Ishikawa (cell line): Measurements from ENCODE around the gene MAGOH.

Source experiments
- CEBPB ChIP-seq: IDR thresholded peaks from 2 replicates; pipeline ENCODE4 v1.6.1; 2012
- CREB1 ChIP-seq: IDR thresholded peaks from 2 replicates; pipeline ENCODE4 v1.6.1; 2012; ENCODE audit warnings: low read depth
- EGR1 ChIP-seq: IDR thresholded peaks from 2 replicates; pipeline ENCODE4 v1.6.1; 2012
- EP300 ChIP-seq: IDR thresholded peaks from 2 replicates; pipeline ENCODE4 v1.6.1; 2012; ENCODE audit warnings: borderline replicate concordance
- FOXM1 ChIP-seq: IDR thresholded peaks from 2 replicates; pipeline ENCODE4 v1.6.1; 2012; ENCODE audit warnings: low read depth, borderline replicate concordance
- NFIC ChIP-seq: IDR thresholded peaks from 2 replicates; pipeline ENCODE4 v1.6.1; 2012
- RAD21 ChIP-seq: IDR thresholded peaks from 2 replicates; pipeline ENCODE4 v1.6.1; 2012; ENCODE audit warnings: low read depth
- TAF1 ChIP-seq: IDR thresholded peaks from 2 replicates; pipeline ENCODE4 v1.6.1; 2012; ENCODE audit warnings: low read depth, mild to moderate bottlenecking
- TCF12 ChIP-seq: IDR thresholded peaks from 2 replicates; pipeline ENCODE4 v1.6.1; 2012; ENCODE audit warnings: low read depth
- TEAD4 ChIP-seq: IDR thresholded peaks from 2 replicates; pipeline ENCODE4 v1.6.1; 2012
- YY1 ChIP-seq: IDR thresholded peaks from 2 replicates; pipeline ENCODE4 v1.6.1; 2012; ENCODE audit warnings: low read depth
- ZBTB7A ChIP-seq: IDR thresholded peaks from 2 replicates; pipeline ENCODE4 v1.6.1; 2012; ENCODE audit warnings: low read depth
- TF ChIP-seq, protein P1 (sequence below): IDR thresholded peaks from 2 replicates; pipeline ENCODE4 v1.6.1; 2012
- TF ChIP-seq, protein P2 (sequence below): IDR thresholded peaks from 2 replicates; pipeline ENCODE4 v1.6.1; 2012
- TF ChIP-seq, protein P3 (sequence below): IDR thresholded peaks from 2 replicates; pipeline ENCODE4 v1.6.1; 2012; ENCODE audit warnings: low read depth, mild to moderate bottlenecking

MAGOH gene

DNA sequence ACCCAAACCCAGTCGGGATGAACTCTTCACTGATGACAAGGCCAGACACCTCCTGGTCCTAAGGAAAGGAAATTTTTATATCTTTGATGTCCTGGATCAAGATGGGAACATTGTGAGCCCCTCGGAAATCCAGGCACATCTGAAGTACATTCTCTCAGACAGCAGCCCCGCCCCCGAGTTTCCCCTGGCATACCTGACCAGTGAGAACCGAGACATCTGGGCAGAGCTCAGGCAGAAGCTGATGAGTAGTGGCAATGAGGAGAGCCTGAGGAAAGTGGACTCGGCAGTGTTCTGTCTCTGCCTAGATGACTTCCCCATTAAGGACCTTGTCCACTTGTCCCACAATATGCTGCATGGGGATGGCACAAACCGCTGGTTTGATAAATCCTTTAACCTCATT is 28.0 kb downstream of the MAGOH start:
- TF ChIP-seq, protein P1, sequence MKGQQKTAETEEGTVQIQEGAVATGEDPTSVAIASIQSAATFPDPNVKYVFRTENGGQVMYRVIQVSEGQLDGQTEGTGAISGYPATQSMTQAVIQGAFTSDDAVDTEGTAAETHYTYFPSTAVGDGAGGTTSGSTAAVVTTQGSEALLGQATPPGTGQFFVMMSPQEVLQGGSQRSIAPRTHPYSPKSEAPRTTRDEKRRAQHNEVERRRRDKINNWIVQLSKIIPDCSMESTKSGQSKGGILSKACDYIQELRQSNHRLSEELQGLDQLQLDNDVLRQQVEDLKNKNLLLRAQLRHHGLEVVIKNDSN = no peak
- TF ChIP-seq TCF12 (no peak), EGR1 (no peak), NFIC (no peak), YY1 (no peak), TAF1 (no peak), TEAD4 (no peak), FOXM1 (no peak), CREB1 (no peak)
- TF ChIP-seq, protein P2, sequence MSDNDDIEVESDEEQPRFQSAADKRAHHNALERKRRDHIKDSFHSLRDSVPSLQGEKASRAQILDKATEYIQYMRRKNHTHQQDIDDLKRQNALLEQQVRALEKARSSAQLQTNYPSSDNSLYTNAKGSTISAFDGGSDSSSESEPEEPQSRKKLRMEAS = no peak

DNA sequence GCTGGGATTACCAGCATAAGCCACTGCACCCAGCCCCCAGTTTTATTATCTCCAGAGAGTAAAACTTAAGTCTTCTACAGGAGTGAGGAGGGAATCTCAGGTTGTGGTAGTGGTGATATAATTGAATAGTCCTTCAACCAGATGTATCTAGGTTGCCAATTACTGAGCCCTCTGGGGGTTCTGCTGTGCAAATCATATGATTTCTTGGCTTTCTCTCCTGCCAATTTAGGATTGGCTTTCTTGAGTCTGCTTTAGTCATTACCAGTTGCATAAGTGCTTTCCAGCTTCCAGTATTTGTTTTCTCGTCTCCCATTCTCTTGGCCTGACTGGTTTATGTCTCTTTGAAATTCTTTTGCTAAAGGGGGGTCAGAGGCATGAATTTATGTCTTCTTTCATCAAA is 30.6 kb downstream of the MAGOH start:
- TF ChIP-seq RAD21 (no peak), TAF1 (no peak), TCF12 (no peak)
- TF ChIP-seq, protein P1 = no peak
- TF ChIP-seq, protein P2 = no peak

DNA sequence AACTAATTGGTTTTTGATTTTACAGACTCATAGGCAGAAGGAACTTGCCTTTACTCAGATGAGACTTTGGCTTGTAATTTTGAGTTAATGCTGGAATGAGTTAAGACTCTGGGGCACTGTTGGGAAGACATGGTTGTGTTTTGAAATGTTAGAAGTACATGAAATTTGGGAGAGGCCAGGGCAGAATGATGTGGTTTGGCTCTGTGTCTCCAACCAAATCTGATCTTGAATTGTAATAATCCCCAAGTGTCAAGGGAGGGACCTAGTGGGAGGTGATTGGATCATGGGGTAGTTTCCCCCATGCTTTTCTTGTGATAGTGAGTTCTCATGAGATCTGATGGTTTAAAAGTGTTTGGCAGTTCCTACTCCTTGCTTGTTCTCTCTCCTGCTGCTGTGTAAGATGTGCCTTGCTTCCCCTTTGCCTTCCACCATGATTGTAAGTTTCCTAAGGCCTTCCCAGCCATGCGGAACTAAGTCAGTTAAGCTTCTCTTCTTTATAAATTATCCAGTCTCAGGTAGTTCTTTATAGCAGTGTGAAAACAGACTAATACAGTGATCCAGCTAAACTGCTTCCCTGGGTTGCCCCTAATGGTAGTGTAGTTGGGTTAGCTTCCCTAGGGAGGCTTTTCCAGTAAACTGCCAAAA is 31.5 kb downstream of the MAGOH start:
- TF ChIP-seq RAD21 (no peak), YY1 (no peak), TEAD4 (no peak), CEBPB (no peak), TCF12 (no peak), EGR1 (no peak), CREB1 (no peak), TAF1 (no peak), ZBTB7A (no peak), EP300 (no peak), FOXM1 (no peak), NFIC (no peak)
- TF ChIP-seq, protein P2 = no peak
- TF ChIP-seq, protein P3, sequence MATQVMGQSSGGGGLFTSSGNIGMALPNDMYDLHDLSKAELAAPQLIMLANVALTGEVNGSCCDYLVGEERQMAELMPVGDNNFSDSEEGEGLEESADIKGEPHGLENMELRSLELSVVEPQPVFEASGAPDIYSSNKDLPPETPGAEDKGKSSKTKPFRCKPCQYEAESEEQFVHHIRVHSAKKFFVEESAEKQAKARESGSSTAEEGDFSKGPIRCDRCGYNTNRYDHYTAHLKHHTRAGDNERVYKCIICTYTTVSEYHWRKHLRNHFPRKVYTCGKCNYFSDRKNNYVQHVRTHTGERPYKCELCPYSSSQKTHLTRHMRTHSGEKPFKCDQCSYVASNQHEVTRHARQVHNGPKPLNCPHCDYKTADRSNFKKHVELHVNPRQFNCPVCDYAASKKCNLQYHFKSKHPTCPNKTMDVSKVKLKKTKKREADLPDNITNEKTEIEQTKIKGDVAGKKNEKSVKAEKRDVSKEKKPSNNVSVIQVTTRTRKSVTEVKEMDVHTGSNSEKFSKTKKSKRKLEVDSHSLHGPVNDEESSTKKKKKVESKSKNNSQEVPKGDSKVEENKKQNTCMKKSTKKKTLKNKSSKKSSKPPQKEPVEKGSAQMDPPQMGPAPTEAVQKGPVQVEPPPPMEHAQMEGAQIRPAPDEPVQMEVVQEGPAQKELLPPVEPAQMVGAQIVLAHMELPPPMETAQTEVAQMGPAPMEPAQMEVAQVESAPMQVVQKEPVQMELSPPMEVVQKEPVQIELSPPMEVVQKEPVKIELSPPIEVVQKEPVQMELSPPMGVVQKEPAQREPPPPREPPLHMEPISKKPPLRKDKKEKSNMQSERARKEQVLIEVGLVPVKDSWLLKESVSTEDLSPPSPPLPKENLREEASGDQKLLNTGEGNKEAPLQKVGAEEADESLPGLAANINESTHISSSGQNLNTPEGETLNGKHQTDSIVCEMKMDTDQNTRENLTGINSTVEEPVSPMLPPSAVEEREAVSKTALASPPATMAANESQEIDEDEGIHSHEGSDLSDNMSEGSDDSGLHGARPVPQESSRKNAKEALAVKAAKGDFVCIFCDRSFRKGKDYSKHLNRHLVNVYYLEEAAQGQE = no peak
- TF ChIP-seq, protein P1 = no peak

DNA sequence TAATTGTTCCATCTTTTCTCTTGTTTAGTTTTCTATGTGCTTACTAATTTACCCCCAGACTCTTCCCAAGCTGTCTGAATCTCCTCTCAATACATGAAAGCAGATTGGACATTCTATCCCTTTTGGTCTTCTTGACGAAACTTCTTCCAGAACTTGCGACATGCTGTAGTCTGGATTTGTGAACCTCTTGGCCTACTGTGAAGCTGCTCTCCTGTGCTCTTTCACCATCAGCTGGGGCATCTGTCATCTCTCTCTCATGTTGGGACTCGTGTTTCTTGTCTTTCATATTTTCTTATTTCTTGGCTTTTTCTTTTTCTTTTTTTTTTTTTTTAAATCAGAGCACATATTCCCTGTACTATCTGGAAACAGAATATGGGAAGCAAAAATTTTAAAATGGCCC is 34.9 kb downstream of the MAGOH start:
- TF ChIP-seq YY1 (no peak), CEBPB (no peak), ZBTB7A (no peak), EGR1 (no peak), CREB1 (no peak), NFIC (no peak), FOXM1 (no peak), EP300 (no peak)
- TF ChIP-seq, protein P3 = no peak
- TF ChIP-seq, protein P2 = no peak

DNA sequence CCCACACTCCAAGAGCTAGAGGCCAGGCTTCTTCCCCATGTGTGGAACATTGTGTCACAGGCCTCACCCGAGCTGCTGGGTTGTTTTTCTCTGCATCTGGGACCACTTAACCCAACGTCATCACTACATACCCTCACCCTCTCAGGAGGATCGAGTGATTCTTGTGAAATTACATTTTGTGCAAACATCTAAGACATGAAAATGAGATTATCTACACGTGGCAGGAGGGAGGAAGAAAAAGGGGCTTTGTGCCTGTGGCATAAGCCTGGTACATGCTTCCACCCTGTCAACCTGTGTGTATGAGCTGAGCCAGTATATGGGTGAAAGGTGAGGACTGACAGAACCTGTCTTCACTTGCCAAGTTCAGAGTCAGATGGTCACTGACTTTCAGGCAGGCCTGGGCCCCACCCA is 40.1 kb downstream of the MAGOH start:
- TF ChIP-seq, protein P1 = no peak
- TF ChIP-seq TAF1 = no peak
- no peak for TF ChIP-seq CEBPB
- no peak for TF ChIP-seq TCF12
- TF ChIP-seq, protein P3 = no peak
- TF ChIP-seq NFIC = no peak
- no peak for TF ChIP-seq CREB1
- TF ChIP-seq, protein P2 = no peak
- TF ChIP-seq YY1 = no peak
- no peak for TF ChIP-seq EP300
- no peak for TF ChIP-seq RAD21
- TF ChIP-seq FOXM1 = no peak
- TF ChIP-seq ZBTB7A = no peak
- TF ChIP-seq TEAD4 = no peak
- no peak for TF ChIP-seq EGR1
